Lung (tissue), 12 donors: ENCODE data around the gene MRPS6. TPM values are rescaled to one million over a fixed set of nuclear protein-coding genes. Genes with fewer than 3 reads are reported as not detected.

ENCODE experiments used
- ATAC-seq: fragments of 200-7000 bp; cut with Tn5 transposase; one replicate; pipeline ENCODE4 v1.9.1; 2020; ENCODE audit warnings: moderate number of reproducible peaks; ENCODE audit not compliant: insufficient read depth, low FRiP score
- DNase-seq, 3 donors: peaks; one replicate each; pipeline ENCODE4 v3.0.0-alpha.2; 2013 to 2017
- H3K27ac ChIP-seq, 2 donors: one replicate each; pipeline ENCODE4 v1.5.1; 2013; ENCODE audit warnings: mild to moderate bottlenecking in 2 of 2, moderate library complexity in 2 of 2, control low read depth in 1 of 2, inconsistent platforms in 1 of 2, low read depth in 1 of 2, low read length in 1 of 2
- H3K27me3 ChIP-seq, 3 donors: one replicate each; pipeline ENCODE4 v1.5.1; 2013; ENCODE audit warnings: low read length in 2 of 3; ENCODE audit not compliant: control insufficient read depth in 3 of 3, insufficient read depth in 3 of 3
- H3K36me3 ChIP-seq, 4 donors: one replicate each; pipeline ENCODE4 v1.5.1; 2013; ENCODE audit warnings: low read length in 4 of 4, mild to moderate bottlenecking in 1 of 4, moderate library complexity in 1 of 4; ENCODE audit not compliant: control insufficient read depth in 4 of 4, insufficient read depth in 4 of 4
- H3K4me1 ChIP-seq, 5 donors: one replicate each; pipeline ENCODE4 v1.5.1; 2013; ENCODE audit warnings: low read length in 5 of 5, mild to moderate bottlenecking in 2 of 5, moderate library complexity in 1 of 5; ENCODE audit not compliant: control insufficient read depth in 5 of 5, insufficient read depth in 5 of 5
- H3K4me3 ChIP-seq: one replicate; pipeline ENCODE4 v1.5.1; 2013; ENCODE audit warnings: mild to moderate bottlenecking, control low read depth, moderate library complexity
- H3K9ac ChIP-seq, 2 donors: one replicate each; pipeline ENCODE4 v1.5.1; 2013; ENCODE audit warnings: low read length in 2 of 2, control low read depth in 1 of 2; ENCODE audit not compliant: insufficient read depth in 1 of 2
- H3K9me3 ChIP-seq, 4 donors: one replicate each; pipeline ENCODE4 v1.5.1; 2013; ENCODE audit warnings: low read length in 3 of 4, mild to moderate bottlenecking in 1 of 4, moderate library complexity in 1 of 4; ENCODE audit not compliant: control insufficient read depth in 4 of 4, insufficient read depth in 3 of 4
- WGBS, 2 donors: extraction: QIAGEN DNeasy Blood & Tissue Kit; methylation state at CpG; one replicate each; pipeline ENCODE4 v1.1.7; 2013; 5-methylcytosine and 5-hydroxymethylcytosine counted together
- polyA plus RNA-seq, 2 donors: library from polyadenylated mRNA; stranded (reverse); fragments of 200-250 nt; gene quantifications; one replicate each; pipeline ENCODE4 v1.2.1, GENCODE V29; 2013
- total RNA-seq, 2 donors: library from RNA; depleted of rRNA in 1 of 2; stranded (reverse); fragments of >200 nt in 1 of 2; gene quantifications; one replicate each; pipeline ENCODE4 v1.2.1, GENCODE V29; 2014 to 2021
- TF ChIP-seq, protein P1 (sequence below): IDR thresholded peaks from 2 replicates; pipeline ENCODE4 v1.5.1; 2012; ENCODE audit warnings: mild to moderate bottlenecking; ENCODE audit errors: control extremely low read depth, extremely low read depth
- donor health status: control.
- donor health status: control.
- donor health status: Bipolar disorder and iron deficiency.
- donor health status: healthy.
- donor health status: DM: yes; HTN: yes; CAD: no.

Gene MRPS6
- total and polyA plus RNA-seq, 4 donors = 28.4 to 73.9 (median 37.1) TPM

DNA sequence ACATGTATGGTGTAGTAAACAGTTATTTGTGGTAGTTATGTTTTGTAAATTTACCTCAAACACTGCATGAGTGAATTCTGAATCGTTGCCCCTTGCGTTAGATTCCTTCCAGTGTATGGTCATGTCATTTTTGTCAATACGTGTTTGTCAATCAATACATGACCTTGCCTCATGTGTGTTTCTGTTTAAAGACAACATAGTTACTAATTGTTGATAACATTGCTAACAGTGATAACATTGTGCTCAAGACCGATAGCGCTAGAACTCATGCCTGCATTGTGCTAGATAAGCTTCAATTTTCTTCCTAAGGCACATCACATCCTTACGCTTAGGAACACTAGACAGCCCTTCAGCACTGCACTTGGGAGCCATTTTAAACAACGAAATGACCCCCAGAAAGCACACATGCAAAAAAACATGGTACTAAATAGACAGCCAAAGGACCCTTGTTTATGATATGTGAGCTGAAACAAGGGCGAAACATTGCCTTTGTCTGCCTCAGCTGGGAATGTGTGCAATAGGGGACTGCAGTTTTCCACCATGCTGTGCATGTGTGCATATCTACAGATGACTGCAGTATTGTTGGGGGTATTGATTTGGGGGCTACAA lies 37.3 kb downstream of the MRPS6 start:
- ATAC-seq (no peak), DNase-seq (no peak)
- H3K9me3 ChIP-seq = no peaks in the 10 kb centered on the region
- no peak overlapping the region for H3K9ac ChIP-seq
- H3K4me1 ChIP-seq = peaks cover 0 to 5% (median 0%) of the 10 kb centered on the region in 5 donors
- no peak overlapping the region for H3K27ac ChIP-seq
- WGBS, 2 donors = 95 to 96% methylated on average over 8 of the region's 8 CpGs
- H3K4me3 ChIP-seq = no peak overlapping the region
- TF ChIP-seq, protein P1, sequence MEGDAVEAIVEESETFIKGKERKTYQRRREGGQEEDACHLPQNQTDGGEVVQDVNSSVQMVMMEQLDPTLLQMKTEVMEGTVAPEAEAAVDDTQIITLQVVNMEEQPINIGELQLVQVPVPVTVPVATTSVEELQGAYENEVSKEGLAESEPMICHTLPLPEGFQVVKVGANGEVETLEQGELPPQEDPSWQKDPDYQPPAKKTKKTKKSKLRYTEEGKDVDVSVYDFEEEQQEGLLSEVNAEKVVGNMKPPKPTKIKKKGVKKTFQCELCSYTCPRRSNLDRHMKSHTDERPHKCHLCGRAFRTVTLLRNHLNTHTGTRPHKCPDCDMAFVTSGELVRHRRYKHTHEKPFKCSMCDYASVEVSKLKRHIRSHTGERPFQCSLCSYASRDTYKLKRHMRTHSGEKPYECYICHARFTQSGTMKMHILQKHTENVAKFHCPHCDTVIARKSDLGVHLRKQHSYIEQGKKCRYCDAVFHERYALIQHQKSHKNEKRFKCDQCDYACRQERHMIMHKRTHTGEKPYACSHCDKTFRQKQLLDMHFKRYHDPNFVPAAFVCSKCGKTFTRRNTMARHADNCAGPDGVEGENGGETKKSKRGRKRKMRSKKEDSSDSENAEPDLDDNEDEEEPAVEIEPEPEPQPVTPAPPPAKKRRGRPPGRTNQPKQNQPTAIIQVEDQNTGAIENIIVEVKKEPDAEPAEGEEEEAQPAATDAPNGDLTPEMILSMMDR = no peak
- H3K36me3 ChIP-seq = no peaks in the 10 kb centered on the region
- H3K27me3 ChIP-seq = no peaks in the 10 kb centered on the region

DNA sequence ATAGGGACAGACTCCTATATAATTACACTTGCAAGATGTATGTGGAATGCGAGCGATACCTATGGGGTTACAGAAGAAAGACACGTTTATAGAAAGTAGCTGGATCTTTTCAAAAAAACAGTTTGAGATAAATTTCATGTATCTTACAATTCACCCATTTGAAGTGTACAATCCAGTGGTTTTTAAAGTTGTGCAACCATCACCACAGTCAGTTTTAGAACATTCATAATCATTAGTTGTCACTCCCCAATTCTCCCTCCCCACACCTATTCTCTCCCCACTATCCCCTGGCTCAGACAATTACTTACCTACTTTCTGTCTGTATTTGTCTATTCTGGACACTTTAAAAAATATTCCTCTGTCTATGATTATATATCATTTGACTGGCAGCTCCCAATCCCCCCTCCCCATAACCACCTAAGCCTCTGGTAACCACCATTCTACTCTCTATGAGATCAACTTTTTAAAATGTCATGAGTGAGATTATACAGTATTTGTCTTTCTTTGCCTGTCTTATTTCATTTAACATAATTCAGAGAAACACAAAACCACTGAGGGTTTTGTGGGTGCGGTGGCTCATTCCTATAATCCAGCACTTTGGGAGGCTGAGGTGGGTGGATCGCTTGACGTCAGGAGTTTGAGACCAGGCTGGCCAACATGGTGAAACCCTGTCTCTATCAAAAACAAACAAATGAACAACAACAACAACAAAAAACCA lies 39.1 kb downstream of the MRPS6 start:
- H3K9ac ChIP-seq = no peak overlapping the region
- TF ChIP-seq, protein P1 = no peak
- no peak for ATAC-seq
- H3K4me1 ChIP-seq = peaks cover 0 to 5% (median 0%) of the 10 kb centered on the region in 5 donors
- H3K4me3 ChIP-seq = no peak overlapping the region
- 92% methylated on average over 6 of the region's 6 CpGs for WGBS, 2 donors
- H3K9me3 ChIP-seq = no peaks in the 10 kb centered on the region
- no peak overlapping the region for H3K27ac ChIP-seq
- peaks cover 0 to 2% (median 0%) of the 10 kb centered on the region in 4 donors for H3K36me3 ChIP-seq
- H3K27me3 ChIP-seq = no peaks in the 10 kb centered on the region
- no peak for DNase-seq

DNA sequence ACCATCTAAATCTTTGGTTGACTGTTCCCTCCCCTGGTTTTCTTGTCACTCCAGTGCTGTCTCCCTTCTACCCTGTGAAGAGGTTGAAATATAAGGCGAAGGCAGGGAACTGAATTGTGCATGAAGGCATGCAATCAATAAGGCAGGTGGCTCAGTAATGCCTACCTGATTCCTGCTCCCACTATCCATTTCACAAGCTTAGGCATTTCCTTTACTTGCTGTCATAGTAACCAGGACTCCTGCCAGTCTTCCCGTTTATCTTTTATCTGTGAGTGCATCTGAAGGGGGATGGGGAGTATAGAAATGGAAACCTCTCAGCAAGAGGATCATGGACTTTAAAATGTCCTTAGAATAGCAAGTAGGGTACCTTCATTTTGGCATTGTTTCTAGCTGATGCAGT lies 40.5 kb downstream of the MRPS6 start:
- TF ChIP-seq, protein P1 = no peak
- Histone ChIP-seq H3K9me3 (no peaks in the 10 kb centered on the region), H3K27ac (no peak overlapping the region), H3K4me3 (no peak overlapping the region), H3K4me1 (peaks cover 0 to 3% (median 0%) of the 10 kb centered on the region in 5 donors), H3K36me3 (peaks cover 0 to 2% (median 0%) of the 10 kb centered on the region in 4 donors), H3K27me3 (no peaks in the 10 kb centered on the region), H3K9ac (no peak overlapping the region)
- WGBS, 2 donors = 54 to 57% methylated on average over 2 of the region's 2 CpGs
- no peak for DNase-seq
- no peak for ATAC-seq
